ENCODE results near the gene LRP6.
"Not testable (repeated sequence)": the region's sequence is repeated elsewhere in the genome, so short reads cannot be mapped to it uniquely, and the experiment has no call there.

DNA sequence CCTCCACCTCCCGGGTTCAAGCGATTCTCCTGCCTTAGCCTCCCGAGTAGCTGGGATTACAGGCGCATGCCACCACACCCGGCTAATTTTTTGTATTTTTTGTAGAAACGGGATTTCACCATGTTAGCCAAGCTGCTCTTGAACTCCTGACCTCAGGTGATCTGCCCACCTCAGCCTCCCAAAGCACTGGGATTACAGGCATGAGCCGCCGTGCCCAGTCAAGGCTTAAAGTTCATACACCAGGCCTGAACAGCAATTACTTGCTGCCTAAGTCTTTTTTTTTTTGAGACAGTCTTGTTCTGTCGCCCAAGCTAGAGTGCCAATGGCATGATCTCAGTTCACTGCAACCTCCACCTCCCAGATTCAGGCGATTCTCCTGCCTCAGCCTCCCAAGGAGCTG lies 43.9 kb upstream of the LRP6 start:
- not testable (repeated sequence) for TF ChIP-seq CTCF, POLR2A (IDR thresholded peaks at IDR 0.05)
